ENCODE measurements around the gene PTPRN2.

- no peak for TF ChIP-seq CTCF (IDR thresholded peaks at IDR 0.05)
- no peak for TF ChIP-seq POLR2A (IDR thresholded peaks at IDR 0.05)
- no peak for TF ChIP-seq POLR2AphosphoS5 (IDR thresholded peaks at IDR 0.05)
Measured at GRCh38 chr7:158142657-158143056, 445.0 kb downstream of the PTPRN2 start.
